Activated CD4-positive, alpha-beta T cell treated with anti-CD3 and anti-CD28 coated beads, Interleukin-2, amount 50 U/mL, for 16 hours (primary cell): Measurements from ENCODE around the gene UBASH3A.

Experiments used
- DNase-seq: peaks from one replicate; pipeline ENCODE4 v3.0.0-alpha.2; 2020

The UBASH3A gene

DNA sequence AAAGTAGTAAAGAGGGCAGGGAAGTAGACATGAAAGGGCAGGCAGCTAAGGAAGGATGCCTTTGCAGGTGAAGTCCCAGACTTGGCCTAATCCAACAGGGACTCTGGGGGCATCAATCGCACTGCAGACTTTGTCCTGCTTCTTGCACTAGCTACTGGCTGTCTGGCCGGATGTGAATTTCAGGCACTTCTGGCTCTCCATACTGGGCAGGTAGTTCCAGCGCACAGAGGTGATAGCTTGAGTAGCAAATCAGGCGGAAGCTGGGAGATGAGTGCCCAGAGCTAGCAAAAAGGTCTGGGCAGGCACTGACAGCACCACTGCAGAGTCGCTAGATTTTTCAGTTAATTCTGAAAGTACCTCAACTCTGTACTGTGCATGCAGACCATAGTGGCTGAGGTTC lies 91.3 kb downstream of the UBASH3A start:
- DNase-seq: no peak

DNA sequence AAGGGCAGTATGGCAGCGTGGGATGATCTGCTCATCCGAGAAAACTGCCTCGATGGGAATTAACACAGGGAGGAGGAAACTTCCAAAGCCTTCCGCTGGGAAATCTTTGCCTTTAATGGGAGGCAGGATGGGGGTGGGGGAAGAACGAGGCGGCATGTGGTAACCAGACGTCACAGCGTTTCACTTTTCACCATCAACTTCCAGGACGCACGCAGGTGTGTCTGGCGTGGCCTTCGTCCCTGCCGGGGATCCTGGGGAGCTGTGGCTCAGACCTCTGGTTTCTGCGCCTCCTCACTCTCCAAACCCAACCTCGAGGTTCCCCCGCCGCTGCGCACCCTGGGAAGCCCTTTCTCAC lies 92.0 kb downstream of the UBASH3A start:
- no peak for DNase-seq

DNA sequence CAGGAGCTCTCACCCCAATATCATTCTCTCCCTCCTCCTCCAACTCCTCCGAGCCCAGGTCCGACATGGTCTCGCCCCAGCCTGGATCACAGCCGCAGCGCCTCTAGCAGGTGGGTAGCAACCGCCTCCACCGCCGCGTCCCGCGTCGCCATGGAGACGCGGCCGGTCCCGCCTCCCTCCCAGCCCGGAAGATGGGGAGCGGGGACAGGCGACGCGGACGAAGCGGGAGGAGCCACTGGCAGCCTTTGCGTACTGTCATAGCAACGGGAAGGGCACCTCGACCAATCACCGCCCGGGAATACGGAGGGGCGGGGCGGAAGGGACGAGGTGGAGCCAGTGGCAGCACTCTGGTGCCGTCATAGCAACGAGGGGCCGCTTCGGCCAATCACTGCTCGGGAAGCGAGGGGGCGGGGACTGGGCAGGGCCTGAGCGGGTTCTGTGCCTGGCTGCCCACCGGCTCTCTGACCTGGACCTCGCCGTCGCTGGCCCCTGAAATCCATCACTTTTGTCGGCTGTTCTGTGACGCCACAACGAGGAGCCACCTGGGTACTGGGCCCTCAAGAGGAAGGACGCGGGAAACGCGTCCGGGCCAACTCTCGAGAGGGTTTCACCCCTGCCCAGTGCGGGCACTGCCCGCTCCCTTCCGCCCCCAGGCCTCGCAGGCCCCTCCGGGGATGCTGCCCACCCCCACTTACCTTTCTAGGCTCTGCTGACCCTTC lies 92.6 kb downstream of the UBASH3A start, which contains the start of gene RSPH1:
Gene RSPH1, minus strand, starts transcription at position 105 of the 719 bp plus-strand sequence. Its CDS starts 38 bp downstream, at position 67.
- DNase-seq: peak; percentile 99

GRCh38 chr21:42496839-42497202 lies 93.1 kb downstream of the UBASH3A start:
- no peak for DNase-seq
